Measurements from ENCODE around the gene NCKAP5.
A peak's percentile ranks its signal among the peaks of the same experiment; 100 is the strongest.

NCKAP5 gene

GRCh38 chr2:133063775-133064174, 504.5 kb downstream of the NCKAP5 start:
- no peaks in the 10 kb centered on the region for H3K36me3 ChIP-seq (ENCODE audit: insufficient read depth, insufficient read length, low read length)
- no peak overlapping the region for H3K9ac ChIP-seq (ENCODE audit: insufficient read length, low read depth)
- no peaks in the 10 kb centered on the region for H3K4me1 ChIP-seq (ENCODE audit: insufficient read depth, insufficient read length)
- no peak for TF ChIP-seq SUZ12 (IDR thresholded peaks at IDR 0.05; ENCODE audit: extremely low read depth, insufficient read depth, insufficient read length)
- TF ChIP-seq YY1 (IDR thresholded peaks at IDR 0.05; ENCODE audit: insufficient read depth, insufficient read length) = no peak
- TF ChIP-seq ZNF274 (IDR thresholded peaks at IDR 0.05; ENCODE audit: low read depth, low read length) = no peak
- H3K4me3 ChIP-seq (ENCODE audit: insufficient read length, low read depth) = no peak overlapping the region
- no peaks in the 10 kb centered on the region for H3K9me3 ChIP-seq (ENCODE audit: insufficient read depth, low read length)
- H3K27me3 ChIP-seq (ENCODE audit: insufficient read depth, insufficient read length) = no peaks in the 10 kb centered on the region
- DNase-seq (ENCODE audit: low read depth, low spot score) = peak; percentile 39

GRCh38 chr2:133062931-133063665, 505.2 kb downstream of the NCKAP5 start:
- no peak overlapping the region for H3K9ac ChIP-seq (ENCODE audit: insufficient read length, low read depth)
- no peaks in the 10 kb centered on the region for H3K36me3 ChIP-seq (ENCODE audit: insufficient read depth, insufficient read length, low read length)
- no peak for TF ChIP-seq SUZ12 (IDR thresholded peaks at IDR 0.05; ENCODE audit: extremely low read depth, insufficient read depth, insufficient read length)
- TF ChIP-seq ZNF274 (IDR thresholded peaks at IDR 0.05; ENCODE audit: low read depth, low read length) = no peak
- no peak for TF ChIP-seq YY1 (IDR thresholded peaks at IDR 0.05; ENCODE audit: insufficient read depth, insufficient read length)
- no peak for DNase-seq (ENCODE audit: low read depth, low spot score)
- H3K4me1 ChIP-seq (ENCODE audit: insufficient read depth, insufficient read length) = no peaks in the 10 kb centered on the region
- no peaks in the 10 kb centered on the region for H3K27me3 ChIP-seq (ENCODE audit: insufficient read depth, insufficient read length)
- H3K4me3 ChIP-seq (ENCODE audit: insufficient read length, low read depth) = no peak overlapping the region
- no peaks in the 10 kb centered on the region for H3K9me3 ChIP-seq (ENCODE audit: insufficient read depth, low read length)

- no peaks in the 10 kb centered on the region for H3K27me3 ChIP-seq (ENCODE audit: insufficient read depth, insufficient read length)
- H3K36me3 ChIP-seq (ENCODE audit: insufficient read depth, insufficient read length, low read length) = no peaks in the 10 kb centered on the region
- no peak overlapping the region for H3K9ac ChIP-seq (ENCODE audit: insufficient read length, low read depth)
- DNase-seq (ENCODE audit: low read depth, low spot score) = no peak
- no peaks in the 10 kb centered on the region for H3K9me3 ChIP-seq (ENCODE audit: insufficient read depth, low read length)
- no peaks in the 10 kb centered on the region for H3K4me1 ChIP-seq (ENCODE audit: insufficient read depth, insufficient read length)
- TF ChIP-seq SUZ12 (IDR thresholded peaks at IDR 0.05; ENCODE audit: extremely low read depth, insufficient read depth, insufficient read length) = no peak
- no peak for TF ChIP-seq ZNF274 (IDR thresholded peaks at IDR 0.05; ENCODE audit: low read depth, low read length)
- TF ChIP-seq YY1 (IDR thresholded peaks at IDR 0.05; ENCODE audit: insufficient read depth, insufficient read length) = no peak
- H3K4me3 ChIP-seq (ENCODE audit: insufficient read length, low read depth) = no peak overlapping the region
Observed at GRCh38 chr2:133061874-133062593, 506.2 kb downstream of the NCKAP5 start.

- Histone ChIP-seq H3K27me3 (ENCODE audit: insufficient read depth, insufficient read length) (no peaks in the 10 kb centered on the region), H3K9ac (ENCODE audit: insufficient read length, low read depth) (no peak overlapping the region), H3K4me3 (ENCODE audit: insufficient read length, low read depth) (no peak overlapping the region), H3K36me3 (ENCODE audit: insufficient read depth, insufficient read length, low read length) (no peaks in the 10 kb centered on the region), H3K9me3 (ENCODE audit: insufficient read depth, low read length) (no peaks in the 10 kb centered on the region), H3K4me1 (ENCODE audit: insufficient read depth, insufficient read length) (no peaks in the 10 kb centered on the region)
- TF ChIP-seq SUZ12 (IDR thresholded peaks at IDR 0.05; ENCODE audit: extremely low read depth, insufficient read depth, insufficient read length) (no peak), ZNF274 (IDR thresholded peaks at IDR 0.05; ENCODE audit: low read depth, low read length) (no peak), YY1 (IDR thresholded peaks at IDR 0.05; ENCODE audit: insufficient read depth, insufficient read length) (no peak)
- no peak for DNase-seq (ENCODE audit: low read depth, low spot score)
Observed at GRCh38 chr2:133054297-133054696, 514.0 kb downstream of the NCKAP5 start.

- TF ChIP-seq ZNF274 (IDR thresholded peaks at IDR 0.05; ENCODE audit: low read depth, low read length) (no peak), YY1 (IDR thresholded peaks at IDR 0.05; ENCODE audit: insufficient read depth, insufficient read length) (no peak), SUZ12 (IDR thresholded peaks at IDR 0.05; ENCODE audit: extremely low read depth, insufficient read depth, insufficient read length) (no peak)
- Histone ChIP-seq H3K27me3 (ENCODE audit: insufficient read depth, insufficient read length) (no peaks in the 10 kb centered on the region), H3K9ac (ENCODE audit: insufficient read length, low read depth) (no peak overlapping the region), H3K4me1 (ENCODE audit: insufficient read depth, insufficient read length) (no peaks in the 10 kb centered on the region), H3K4me3 (ENCODE audit: insufficient read length, low read depth) (no peak overlapping the region), H3K36me3 (ENCODE audit: insufficient read depth, insufficient read length, low read length) (no peaks in the 10 kb centered on the region), H3K9me3 (ENCODE audit: insufficient read depth, low read length) (no peaks in the 10 kb centered on the region)
- DNase-seq (ENCODE audit: low read depth, low spot score) = no peak
Observed at GRCh38 chr2:133053541-133053940, 514.7 kb downstream of the NCKAP5 start.

GRCh38 chr2:133045787-133046186, 522.5 kb downstream of the NCKAP5 start:
- TF ChIP-seq ZNF274 (IDR thresholded peaks at IDR 0.05; ENCODE audit: low read depth, low read length) (no peak), SUZ12 (IDR thresholded peaks at IDR 0.05; ENCODE audit: extremely low read depth, insufficient read depth, insufficient read length) (no peak), YY1 (IDR thresholded peaks at IDR 0.05; ENCODE audit: insufficient read depth, insufficient read length) (no peak)
- no peak overlapping the region for H3K9ac ChIP-seq (ENCODE audit: insufficient read length, low read depth)
- no peaks in the 10 kb centered on the region for H3K4me1 ChIP-seq (ENCODE audit: insufficient read depth, insufficient read length)
- no peaks in the 10 kb centered on the region for H3K27me3 ChIP-seq (ENCODE audit: insufficient read depth, insufficient read length)
- no peak for DNase-seq (ENCODE audit: low read depth, low spot score)
- no peaks in the 10 kb centered on the region for H3K9me3 ChIP-seq (ENCODE audit: insufficient read depth, low read length)
- H3K4me3 ChIP-seq (ENCODE audit: insufficient read length, low read depth) = no peak overlapping the region
- no peaks in the 10 kb centered on the region for H3K36me3 ChIP-seq (ENCODE audit: insufficient read depth, insufficient read length, low read length)

- no peaks in the 10 kb centered on the region for H3K36me3 ChIP-seq (ENCODE audit: insufficient read depth, insufficient read length, low read length)
- TF ChIP-seq ZNF274 (IDR thresholded peaks at IDR 0.05; ENCODE audit: low read depth, low read length) (no peak), YY1 (IDR thresholded peaks at IDR 0.05; ENCODE audit: insufficient read depth, insufficient read length) (no peak), SUZ12 (IDR thresholded peaks at IDR 0.05; ENCODE audit: extremely low read depth, insufficient read depth, insufficient read length) (no peak)
Observed at GRCh38 chr2:133044556-133044955, 523.7 kb downstream of the NCKAP5 start.

More at GRCh38 chr2:133044556-133044955, 523.7 kb downstream of the NCKAP5 start:
- no peak overlapping the region for H3K9ac ChIP-seq (ENCODE audit: insufficient read length, low read depth)
- no peaks in the 10 kb centered on the region for H3K9me3 ChIP-seq (ENCODE audit: insufficient read depth, low read length)
- H3K27me3 ChIP-seq (ENCODE audit: insufficient read depth, insufficient read length) = no peaks in the 10 kb centered on the region
- H3K4me1 ChIP-seq (ENCODE audit: insufficient read depth, insufficient read length) = no peaks in the 10 kb centered on the region
- H3K4me3 ChIP-seq (ENCODE audit: insufficient read length, low read depth) = no peak overlapping the region
- DNase-seq (ENCODE audit: low read depth, low spot score) = no peak

All from NT2/D1 (cell line).